Aorta (tissue), 5 donors: Measurements from ENCODE around the gene MAD1L1. TPM values are rescaled to one million over a fixed set of nuclear protein-coding genes. Genes with fewer than 3 reads are reported as not detected.
"Not testable (repeated sequence)": the region's sequence is repeated elsewhere in the genome, so short reads cannot be mapped to it uniquely, and the experiment has no call there.

Source experiments
- ATAC-seq: fragments of 200-7000 bp; cut with Tn5 transposase; one replicate; pipeline ENCODE4 v1.9.1; 2022; ENCODE audit warnings: moderate library complexity; ENCODE audit not compliant: low FRiP score
- DNase-seq, 2 donors: peaks; one replicate each; pipeline ENCODE4 v3.0.0-alpha.2; 2020
- H3K27ac ChIP-seq, 2 donors: one replicate each; pipeline ENCODE4 v1.5.1; 2013; ENCODE audit warnings: low read length in 2 of 2, mild to moderate bottlenecking in 2 of 2, moderate library complexity in 2 of 2, control low read depth in 1 of 2, inconsistent platforms in 1 of 2, low read depth in 1 of 2
- H3K27me3 ChIP-seq, 2 donors: one replicate each; pipeline ENCODE4 v1.6.1; 2013; ENCODE audit warnings: control low read depth in 1 of 2, low read length in 1 of 2, mild to moderate bottlenecking in 1 of 2, moderate library complexity in 1 of 2; ENCODE audit not compliant: insufficient read depth in 2 of 2, control insufficient read depth in 1 of 2
- H3K36me3 ChIP-seq, 2 donors: one replicate each; pipeline ENCODE4 v1.6.1; 2013; ENCODE audit warnings: control low read depth in 1 of 2, low read length in 1 of 2, mild to moderate bottlenecking in 1 of 2; ENCODE audit not compliant: insufficient read depth in 2 of 2, control insufficient read depth in 1 of 2
- H3K4me1 ChIP-seq, 2 donors: one replicate each; pipeline ENCODE4 v1.6.1; 2013; ENCODE audit warnings: low read length in 2 of 2, control low read depth in 1 of 2, mild to moderate bottlenecking in 1 of 2, moderate library complexity in 1 of 2; ENCODE audit not compliant: insufficient read depth in 2 of 2, control insufficient read depth in 1 of 2
- H3K4me3 ChIP-seq, 2 donors: one replicate each; pipeline ENCODE4 v1.5.1; 2013; ENCODE audit warnings: low read length in 2 of 2, control low read depth in 1 of 2, mild to moderate bottlenecking in 1 of 2
- H3K9me3 ChIP-seq: one replicate; pipeline ENCODE4 v1.6.1; 2013; ENCODE audit warnings: mild to moderate bottlenecking, low read length; ENCODE audit not compliant: control insufficient read depth
- WGBS, 2 donors: extraction: QIAGEN DNeasy Blood & Tissue Kit; methylation state at CpG; one replicate each; pipeline ENCODE4 v1.1.7; 2013; 5-methylcytosine and 5-hydroxymethylcytosine counted together
- intact Hi-C, 2 donors: fragments of 100-400 bp; cut with DNase I; formaldehyde crosslinking; loops; one replicate each; pipeline versions ENCODE4 v1.14.2 to v1.15.0; 2022
- polyA plus RNA-seq, 2 donors: library from polyadenylated mRNA; stranded (reverse); fragments of 200-250 nt; gene quantifications; one replicate each; pipeline ENCODE4 v1.2.3, GENCODE V29; 2013
- total RNA-seq, 2 donors: library from RNA; stranded (reverse); fragmentation: NEBNext Ultra II Directional; extraction: Animal tissue kit (Norgen Biotek cat#: 25700); gene quantifications; one replicate each; pipeline ENCODE4 v1.2.1, GENCODE V29; 2021
- donor health status: healthy with polysubstance abuse.
- donor health status: Bipolar disorder and iron deficiency.
- donor health status: DM: no; HTN: no; CAD: no.
- donor health status: DM: no; HTN: no; CAD: no.
- donor health status: DM: yes; HTN: yes; CAD: no.

MAD1L1 gene
- total and polyA plus RNA-seq, 4 donors, result 14.8 to 35.8 (median 20.2) TPM

GRCh38 chr7:1824151-1824881 is 408.4 kb downstream of the MAD1L1 start:
- intact Hi-C loops, result not testable (repeated sequence)
- peak; percentile 9 to 50 for DNase-seq

GRCh38 chr7:1823376-1824150 is 409.2 kb downstream of the MAD1L1 start:
- DNase-seq (peak; percentile 43 to 72), ATAC-seq (peak; percentile 12)
- Histone ChIP-seq H3K36me3 (no peaks in the 10 kb centered on the region), H3K27me3 (no peaks in the 10 kb centered on the region), H3K9me3 (no peaks in the 10 kb centered on the region), H3K27ac (no peak overlapping the region), H3K4me3 (no peak overlapping the region), H3K4me1 (no peaks in the 10 kb centered on the region)
- intact Hi-C loops, result no loop called here
- 96% methylated on average over 24 of the region's 24 CpGs for WGBS, 2 donors

More at GRCh38 chr7:1824151-1824881, 408.4 kb downstream of the MAD1L1 start:
- not testable (repeated sequence) for H3K27ac ChIP-seq, ATAC-seq, H3K4me1 ChIP-seq, H3K36me3 ChIP-seq, H3K4me3 ChIP-seq, H3K27me3 ChIP-seq, H3K9me3 ChIP-seq
- WGBS, 2 donors, result 94 to 96% methylated on average over 21 to 35 of the region's 35 CpGs

DNA sequence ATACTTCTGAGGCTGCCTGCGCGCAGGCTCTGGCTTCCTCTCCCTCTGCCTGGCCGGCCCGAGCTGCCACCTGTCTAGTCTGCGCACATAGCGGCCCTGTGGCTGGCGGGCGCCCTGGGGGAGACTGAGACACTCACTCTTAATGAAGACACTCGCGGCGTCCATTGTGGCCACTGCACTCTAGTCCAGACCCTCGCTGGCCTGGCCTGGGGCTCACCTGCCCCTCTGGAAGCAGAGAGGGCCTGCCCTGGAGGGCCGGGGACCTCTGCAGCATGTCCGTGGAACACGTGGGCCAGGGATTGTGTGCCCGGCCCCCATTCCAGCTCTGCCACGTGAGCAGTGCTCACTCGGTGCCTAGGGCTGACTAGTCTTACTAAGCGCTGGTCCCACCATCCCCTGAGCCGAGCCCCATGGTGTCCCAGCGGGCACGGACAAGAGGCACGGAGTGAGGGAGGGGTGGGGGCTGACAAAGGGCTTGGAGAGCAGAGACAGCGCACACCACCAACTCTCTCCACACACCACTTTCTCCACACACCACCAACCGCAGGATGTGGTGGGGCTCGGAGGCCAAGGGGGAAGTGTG is 413.4 kb downstream of the MAD1L1 start:
- ATAC-seq (no peak), DNase-seq (peak; percentile 26 to 51)
- no peaks in the 10 kb centered on the region for H3K36me3 ChIP-seq
- no peaks in the 10 kb centered on the region for H3K27me3 ChIP-seq
- no peaks in the 10 kb centered on the region for H3K9me3 ChIP-seq
- H3K4me1 ChIP-seq, result no peaks in the 10 kb centered on the region
- WGBS, 2 donors, result 91 to 94% methylated on average over 26 of the region's 26 CpGs
- intact Hi-C loops, result no loop called here
- H3K4me3 ChIP-seq, result no peak overlapping the region
- H3K27ac ChIP-seq, result no peak overlapping the region

- DNase-seq (peak; percentile 14 to 50), ATAC-seq (no peak)
- Histone ChIP-seq H3K9me3 (no peaks in the 10 kb centered on the region), H3K4me3 (no peak overlapping the region), H3K27ac (no peak overlapping the region), H3K36me3 (no peaks in the 10 kb centered on the region), H3K4me1 (no peaks in the 10 kb centered on the region), H3K27me3 (no peaks in the 10 kb centered on the region)
- intact Hi-C loops, result no loop called here
- 87 to 90% methylated on average over 28 of the region's 28 CpGs for WGBS, 2 donors
Measured at GRCh38 chr7:1818575-1819258, 414.0 kb downstream of the MAD1L1 start.

GRCh38 chr7:1817061-1817712 is 415.6 kb downstream of the MAD1L1 start:
- no peak overlapping the region for H3K27ac ChIP-seq
- ATAC-seq (no peak), DNase-seq (peak; percentile 39 to 70)
- 91 to 92% methylated on average over 57 of the region's 57 CpGs for WGBS, 2 donors
- H3K4me3 ChIP-seq, result no peak overlapping the region
- no peaks in the 10 kb centered on the region for H3K27me3 ChIP-seq
- intact Hi-C loops, result no loop called here
- H3K9me3 ChIP-seq, result no peaks in the 10 kb centered on the region
- H3K4me1 ChIP-seq, result no peaks in the 10 kb centered on the region
- no peaks in the 10 kb centered on the region for H3K36me3 ChIP-seq

DNA sequence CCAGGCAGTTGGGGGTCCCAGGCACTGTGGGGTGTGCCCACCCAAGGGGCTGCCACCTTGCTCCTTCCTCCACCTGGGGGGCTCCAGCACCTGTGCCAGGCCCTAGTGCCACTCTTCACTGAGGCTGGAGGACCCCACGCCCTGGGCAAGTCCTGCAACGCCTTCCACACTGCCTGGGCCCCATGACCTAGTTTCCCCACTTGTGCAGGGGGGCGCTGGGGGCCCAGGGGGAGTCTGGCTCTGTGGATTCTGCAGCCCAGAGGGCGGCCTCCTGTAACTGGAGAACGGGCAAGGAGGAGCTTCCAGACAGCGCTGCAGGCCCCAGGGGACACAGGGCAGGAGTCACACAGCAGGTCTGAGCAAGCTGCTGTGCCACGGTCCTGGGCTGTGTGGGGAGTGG is 416.3 kb downstream of the MAD1L1 start:
- H3K9me3 ChIP-seq, H3K4me3 ChIP-seq, intact Hi-C loops, ATAC-seq, H3K36me3 ChIP-seq, H3K4me1 ChIP-seq, H3K27ac ChIP-seq, H3K27me3 ChIP-seq: not testable (repeated sequence)
- 74 to 78% methylated on average over 6 to 7 of the region's 7 CpGs for WGBS, 2 donors
- DNase-seq, result peak; percentile 24 to 33

- peak; percentile 21 to 57 for DNase-seq
- H3K9me3 ChIP-seq, H3K27ac ChIP-seq, H3K4me3 ChIP-seq, H3K27me3 ChIP-seq, H3K4me1 ChIP-seq, intact Hi-C loops, ATAC-seq, H3K36me3 ChIP-seq: not testable (repeated sequence)
- 94 to 95% methylated on average over 33 to 36 of the region's 36 CpGs for WGBS, 2 donors
Measured at GRCh38 chr7:1815551-1816281, 417.0 kb downstream of the MAD1L1 start.

DNA sequence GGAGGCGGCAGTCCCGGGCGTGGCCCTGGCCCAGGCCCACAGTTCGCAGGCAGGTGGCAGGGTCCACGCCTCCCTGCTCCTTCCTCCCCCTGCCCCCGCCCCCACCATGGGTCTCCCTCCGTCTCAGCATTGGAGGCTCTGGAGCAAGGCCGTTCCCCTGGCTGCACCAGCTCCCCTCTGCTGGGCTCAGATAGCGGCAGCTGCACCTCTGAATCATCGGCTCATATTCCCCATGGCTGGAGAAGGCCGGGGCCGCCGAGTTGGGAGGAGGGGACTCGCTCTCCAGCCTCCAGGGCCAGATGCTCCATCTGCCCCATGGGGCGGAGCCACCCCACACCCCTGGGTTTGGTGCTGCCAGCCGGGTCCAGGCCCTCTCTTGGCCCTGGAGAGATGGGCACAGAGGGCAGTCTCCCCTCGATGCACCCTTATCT is 417.7 kb downstream of the MAD1L1 start:
- Histone ChIP-seq H3K4me3 (no peak overlapping the region), H3K36me3 (no peaks in the 10 kb centered on the region), H3K27me3 (no peaks in the 10 kb centered on the region), H3K9me3 (no peaks in the 10 kb centered on the region), H3K4me1 (no peaks in the 10 kb centered on the region), H3K27ac (no peak overlapping the region)
- intact Hi-C loops, result no loop called here
- DNase-seq (peak; percentile 41 to 72), ATAC-seq (no peak)
- 90 to 95% methylated on average over 15 to 17 of the region's 17 CpGs for WGBS, 2 donors
